ENCODE measurements around the gene USP28.

Gene USP28

GRCh38 chr11:113876074-113876797, 864 bp upstream of the USP28 start:
- no peak for DNase-seq

GRCh38 chr11:113874581-113875233, 665 bp downstream of the USP28 start:
- DNase-seq = peak; percentile 12

- no peak for DNase-seq
Measured at GRCh38 chr11:113874096-113874495, 1.3 kb downstream of the USP28 start.

GRCh38 chr11:113873236-113873626, 2.1 kb downstream of the USP28 start:
- no peak for DNase-seq

GRCh38 chr11:113871336-113871735, 4.0 kb downstream of the USP28 start:
- no peak for DNase-seq

- DNase-seq = no peak
Measured at GRCh38 chr11:113867843-113868503, 7.4 kb downstream of the USP28 start.

GRCh38 chr11:113865873-113866272, 9.5 kb downstream of the USP28 start:
- DNase-seq = no peak

- DNase-seq = no peak
Measured at GRCh38 chr11:113864410-113864809, 11.0 kb downstream of the USP28 start.

- no peak for DNase-seq
Measured at GRCh38 chr11:113862435-113862834, 12.9 kb downstream of the USP28 start.

- DNase-seq = no peak
Measured at GRCh38 chr11:113859665-113860064, 15.7 kb downstream of the USP28 start.

- DNase-seq = no peak
Measured at GRCh38 chr11:113856966-113857759, 18.2 kb downstream of the USP28 start.

- no peak for DNase-seq
Measured at GRCh38 chr11:113855803-113856202, 19.6 kb downstream of the USP28 start.

- DNase-seq = no peak
Measured at GRCh38 chr11:113850188-113850587, 25.2 kb downstream of the USP28 start.

GRCh38 chr11:113849713-113850112, 25.7 kb downstream of the USP28 start:
- no peak for DNase-seq

GRCh38 chr11:113847580-113847979, 27.8 kb downstream of the USP28 start:
- DNase-seq = no peak

- no peak for DNase-seq
Measured at GRCh38 chr11:113847111-113847510, 28.3 kb downstream of the USP28 start.

- no peak for DNase-seq
Measured at GRCh38 chr11:113841691-113842090, 33.7 kb downstream of the USP28 start.

GRCh38 chr11:113840932-113841664, 34.3 kb downstream of the USP28 start:
- DNase-seq = no peak

- no peak for DNase-seq
Measured at GRCh38 chr11:113839842-113840241, 35.5 kb downstream of the USP28 start.

GRCh38 chr11:113838005-113838404, 37.4 kb downstream of the USP28 start:
- no peak for DNase-seq

GRCh38 chr11:113835306-113835705, 40.1 kb downstream of the USP28 start:
- DNase-seq = no peak

GRCh38 chr11:113833151-113833550, 42.2 kb downstream of the USP28 start:
- DNase-seq = no peak

- DNase-seq = no peak
Measured at GRCh38 chr11:113831314-113831713, 44.1 kb downstream of the USP28 start.
